Measurements from ENCODE around the gene PTAR1.

PTAR1 gene

DNA sequence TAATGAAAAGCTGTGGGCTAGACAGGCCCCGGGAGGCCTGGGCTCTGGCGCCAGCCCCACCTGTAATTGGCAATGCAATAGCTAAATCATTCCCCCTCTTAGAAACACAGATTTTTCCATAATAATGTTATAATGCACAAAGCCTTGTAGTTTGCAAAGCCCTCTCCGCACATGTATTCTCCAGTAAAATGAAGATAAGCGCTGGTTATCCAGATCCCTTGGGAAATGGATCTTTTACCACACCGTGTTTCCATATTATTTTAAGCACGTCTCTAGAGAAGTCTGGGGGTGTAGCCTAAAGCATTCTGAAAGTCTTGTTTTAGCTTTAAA, 86.5 kb downstream of the PTAR1 start:
- no peak overlapping the region for H3K27ac ChIP-seq (ENCODE audit: low read depth, low read length)
- H3K79me1 ChIP-seq (ENCODE audit: low read length) = peaks cover 2% of the 10 kb centered on the region
- H3K4ac ChIP-seq (ENCODE audit: low read depth, low read length) = no peak overlapping the region
- no CpG with 5 or more reads among the region's 6 CpGs for WGBS (ENCODE audit: extremely low coverage, insufficient coverage, insufficient read length)
- no peaks in the 10 kb centered on the region for H3K9me3 ChIP-seq (ENCODE audit: insufficient read depth, low read depth, low read length)
- no peak overlapping the region for H3K18ac ChIP-seq (ENCODE audit: low read length)
- no peak overlapping the region for H2BK120ac ChIP-seq (ENCODE audit: insufficient read depth, low read length, poor library complexity)
- no peaks in the 10 kb centered on the region for H3K36me3 ChIP-seq (ENCODE audit: control insufficient read depth in 1 of 2, insufficient read depth in 2 of 2, low read length in 2 of 2)
- H3K4me3 ChIP-seq (ENCODE audit: low read depth, low read length) = no peak overlapping the region
- no peak overlapping the region for H3K14ac ChIP-seq (ENCODE audit: low read length)
- H3K79me2 ChIP-seq (ENCODE audit: control insufficient read depth, insufficient read depth, low read length, poor library complexity) = no peaks in the 10 kb centered on the region
- no peak overlapping the region for H4K12ac ChIP-seq (ENCODE audit: low read depth, low read length)
- DNase-seq = no peak
- H2BK5ac ChIP-seq (ENCODE audit: low read depth, low read length, poor library complexity) = no peak overlapping the region
- no peak overlapping the region for H3K23ac ChIP-seq (ENCODE audit: low read length)
- no peak overlapping the region for H2AK5ac ChIP-seq (ENCODE audit: low read length)
- H3K4me1 ChIP-seq (ENCODE audit: control insufficient read depth in 1 of 2, insufficient read depth in 2 of 2, low read length in 2 of 2) = peaks cover 3 to 9% of the 10 kb centered on the region in 2 experiments
- H4K8ac ChIP-seq (ENCODE audit: low read depth, low read length) = no peak overlapping the region
- peaks cover 13% of the 10 kb centered on the region for H3K27me3 ChIP-seq (ENCODE audit: insufficient read depth, low read length)
- H4K91ac ChIP-seq (ENCODE audit: low read depth, low read length) = no peak overlapping the region
- peak overlapping the region; percentile 15 for H2AFZ ChIP-seq (ENCODE audit: insufficient read depth, low read length, poor library complexity)
- peak overlapping the region; percentile 98 for H3K4me2 ChIP-seq (ENCODE audit: low read length)
- H2BK12ac ChIP-seq (ENCODE audit: low read length) = no peak overlapping the region
- H3K9ac ChIP-seq (ENCODE audit: low read length) = no peak overlapping the region

GRCh38 chr9:69672596-69673310, 87.1 kb downstream of the PTAR1 start:
- peak; percentile 91 to 98 for DNase-seq
- H2BK5ac ChIP-seq (ENCODE audit: low read depth, low read length, poor library complexity) = no peak overlapping the region
- H4K8ac ChIP-seq (ENCODE audit: low read depth, low read length) = no peak overlapping the region
- H4K91ac ChIP-seq (ENCODE audit: low read depth, low read length) = no peak overlapping the region
- H3K23ac ChIP-seq (ENCODE audit: low read length) = no peak overlapping the region
- H2BK120ac ChIP-seq (ENCODE audit: insufficient read depth, low read length, poor library complexity) = no peak overlapping the region
- peak overlapping the region; percentile 14 for H3K9ac ChIP-seq (ENCODE audit: low read length)
- peaks cover 2% of the 10 kb centered on the region for H3K79me1 ChIP-seq (ENCODE audit: low read length)
- H3K36me3 ChIP-seq (ENCODE audit: control insufficient read depth in 1 of 2, insufficient read depth in 2 of 2, low read length in 2 of 2) = no peaks in the 10 kb centered on the region
- no peak overlapping the region for H4K12ac ChIP-seq (ENCODE audit: low read depth, low read length)
- no CpG with 5 or more reads among the region's 60 CpGs for WGBS (ENCODE audit: extremely low coverage, insufficient coverage, insufficient read length)
- H3K79me2 ChIP-seq (ENCODE audit: control insufficient read depth, insufficient read depth, low read length, poor library complexity) = no peaks in the 10 kb centered on the region
- H3K18ac ChIP-seq (ENCODE audit: low read length) = no peak overlapping the region
- peaks cover 3 to 9% of the 10 kb centered on the region in 2 experiments for H3K4me1 ChIP-seq (ENCODE audit: control insufficient read depth in 1 of 2, insufficient read depth in 2 of 2, low read length in 2 of 2)
- peak overlapping the region; percentile 71 for H3K4me3 ChIP-seq (ENCODE audit: low read depth, low read length)
- H3K27ac ChIP-seq (ENCODE audit: low read depth, low read length) = no peak overlapping the region
- peak overlapping the region; percentile 88 for H2AFZ ChIP-seq (ENCODE audit: insufficient read depth, low read length, poor library complexity)
- H3K9me3 ChIP-seq (ENCODE audit: insufficient read depth, low read depth, low read length) = no peaks in the 10 kb centered on the region
- H3K27me3 ChIP-seq (ENCODE audit: insufficient read depth, low read length) = peaks cover 13% of the 10 kb centered on the region
- H3K4me2 ChIP-seq (ENCODE audit: low read length) = peak overlapping the region; percentile 98
- no peak overlapping the region for H2BK12ac ChIP-seq (ENCODE audit: low read length)
- H3K4ac ChIP-seq (ENCODE audit: low read depth, low read length) = no peak overlapping the region
- H2AK5ac ChIP-seq (ENCODE audit: low read length) = no peak overlapping the region
- H3K14ac ChIP-seq (ENCODE audit: low read length) = no peak overlapping the region

DNA sequence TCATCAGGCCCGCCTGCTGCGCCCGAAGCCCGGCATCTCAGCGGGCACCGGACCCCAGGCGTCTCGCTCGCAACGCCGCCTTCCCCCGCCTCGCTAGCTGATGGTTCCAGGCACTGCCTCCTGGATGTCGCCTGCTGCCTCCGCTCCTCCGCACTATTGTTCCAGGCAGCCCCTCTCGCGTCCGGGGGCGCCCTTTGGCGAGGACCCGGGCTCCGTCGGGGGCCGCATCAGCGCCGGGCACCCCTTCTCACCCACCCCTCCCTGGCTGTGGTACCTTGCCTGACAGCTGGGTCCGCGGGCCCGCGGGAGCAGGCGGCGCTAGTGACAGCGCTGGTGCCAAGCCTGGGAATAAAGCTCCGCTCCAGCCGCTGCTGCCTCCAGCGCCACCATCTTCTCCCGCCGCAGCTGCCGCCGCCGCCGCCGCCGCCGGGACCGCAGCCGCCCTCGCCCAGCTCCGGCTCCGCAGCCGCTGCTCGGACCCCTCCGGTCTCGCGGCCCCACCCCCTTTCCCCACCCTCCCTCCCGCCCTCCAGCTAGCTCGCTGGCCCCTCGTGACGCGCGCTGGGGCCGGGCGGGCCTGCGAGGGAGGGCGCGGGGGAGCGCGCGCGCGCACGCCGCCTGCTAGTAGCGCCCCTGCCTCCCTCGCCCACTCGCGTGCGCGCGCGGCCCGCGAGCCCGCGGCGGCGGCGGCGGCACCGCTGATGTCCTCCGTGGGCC, 87.8 kb downstream of the PTAR1 start, which contains the start of gene APBA1:
APBA1 (minus strand) TSS at position 493 of the 717 bp plus-strand sequence.
- H3K4me3 ChIP-seq (ENCODE audit: low read depth, low read length) = peak within 1 kb of the TSS; percentile 71
- H3K36me3 ChIP-seq (ENCODE audit: control insufficient read depth in 1 of 2, insufficient read depth in 2 of 2, low read length in 2 of 2) = no peaks in the 10 kb centered on the region
- WGBS (ENCODE audit: extremely low coverage, insufficient coverage, insufficient read length) = no CpG with 5 or more reads among the region's 92 CpGs
- peaks cover 13% of the 10 kb centered on the region for H3K27me3 ChIP-seq (ENCODE audit: insufficient read depth, low read length)
- no peak within 1 kb of the TSS for H4K91ac ChIP-seq (ENCODE audit: low read depth, low read length)
- no peak within 1 kb of the TSS for H3K14ac ChIP-seq (ENCODE audit: low read length)
- no peak within 1 kb of the TSS for H2BK5ac ChIP-seq (ENCODE audit: low read depth, low read length, poor library complexity)
- no peak within 1 kb of the TSS for H2BK12ac ChIP-seq (ENCODE audit: low read length)
- H3K4me2 ChIP-seq (ENCODE audit: low read length) = peak within 1 kb of the TSS; percentile 98
- peak within 1 kb of the TSS; percentile 88 for H2AFZ ChIP-seq (ENCODE audit: insufficient read depth, low read length, poor library complexity)
- H4K12ac ChIP-seq (ENCODE audit: low read depth, low read length) = no peak within 1 kb of the TSS
- peak; percentile 10 to 60 for DNase-seq
- H2BK120ac ChIP-seq (ENCODE audit: insufficient read depth, low read length, poor library complexity) = no peak within 1 kb of the TSS
- no peak within 1 kb of the TSS for H4K8ac ChIP-seq (ENCODE audit: low read depth, low read length)
- H3K23ac ChIP-seq (ENCODE audit: low read length) = peak within 1 kb of the TSS; percentile 60
- H3K9me3 ChIP-seq (ENCODE audit: insufficient read depth, low read depth, low read length) = no peaks in the 10 kb centered on the region
- no peak within 1 kb of the TSS for H2AK5ac ChIP-seq (ENCODE audit: low read length)
- peak within 1 kb of the TSS; percentile 14 for H3K9ac ChIP-seq (ENCODE audit: low read length)
- H3K4ac ChIP-seq (ENCODE audit: low read depth, low read length) = no peak within 1 kb of the TSS
- no peaks in the 10 kb centered on the region for H3K79me2 ChIP-seq (ENCODE audit: control insufficient read depth, insufficient read depth, low read length, poor library complexity)
- peaks cover 2% of the 10 kb centered on the region for H3K79me1 ChIP-seq (ENCODE audit: low read length)
- no peak within 1 kb of the TSS for H3K18ac ChIP-seq (ENCODE audit: low read length)
- H3K4me1 ChIP-seq (ENCODE audit: control insufficient read depth in 1 of 2, insufficient read depth in 2 of 2, low read length in 2 of 2) = peaks cover 3 to 9% of the 10 kb centered on the region in 2 experiments
- no peak within 1 kb of the TSS for H3K27ac ChIP-seq (ENCODE audit: low read depth, low read length)

DNA sequence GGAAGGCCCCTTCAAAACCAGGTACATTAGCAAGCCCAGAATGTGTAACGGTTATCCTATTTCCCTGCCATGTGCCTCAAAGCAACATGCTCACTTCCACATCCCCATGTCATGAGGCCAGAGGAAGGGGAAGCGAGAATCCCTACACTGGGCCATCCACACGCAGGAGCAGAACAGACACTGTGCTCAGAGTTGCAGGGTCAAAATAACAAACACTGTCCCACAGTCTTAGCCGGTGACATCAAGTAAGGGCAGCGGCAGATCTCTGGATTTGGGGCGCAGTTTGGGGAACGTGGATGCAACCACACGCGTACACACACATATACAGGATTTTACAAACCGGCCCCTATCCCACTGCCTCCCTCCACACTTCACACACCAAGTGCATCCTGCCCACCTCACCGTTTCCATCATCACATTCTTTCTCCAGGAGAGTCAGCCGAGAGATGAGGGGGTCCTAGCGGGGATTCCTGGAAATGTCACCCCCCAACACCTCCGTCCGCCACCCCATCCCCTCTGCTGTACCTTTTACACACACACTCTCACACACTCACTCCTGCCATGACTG, 88.4 kb downstream of the PTAR1 start:
- no CpG with 5 or more reads among the region's 15 CpGs for WGBS (ENCODE audit: extremely low coverage, insufficient coverage, insufficient read length)
- H2BK12ac ChIP-seq (ENCODE audit: low read length) = no peak overlapping the region
- peak overlapping the region; percentile 71 for H3K4me3 ChIP-seq (ENCODE audit: low read depth, low read length)
- no peak overlapping the region for H2BK5ac ChIP-seq (ENCODE audit: low read depth, low read length, poor library complexity)
- peaks cover 13% of the 10 kb centered on the region for H3K27me3 ChIP-seq (ENCODE audit: insufficient read depth, low read length)
- peak overlapping the region; percentile 98 for H3K4me2 ChIP-seq (ENCODE audit: low read length)
- no peak overlapping the region for H4K8ac ChIP-seq (ENCODE audit: low read depth, low read length)
- H3K9me3 ChIP-seq (ENCODE audit: insufficient read depth, low read depth, low read length) = no peaks in the 10 kb centered on the region
- no peak overlapping the region for H3K9ac ChIP-seq (ENCODE audit: low read length)
- no peak overlapping the region for H2AK5ac ChIP-seq (ENCODE audit: low read length)
- no peaks in the 10 kb centered on the region for H3K79me2 ChIP-seq (ENCODE audit: control insufficient read depth, insufficient read depth, low read length, poor library complexity)
- H3K18ac ChIP-seq (ENCODE audit: low read length) = no peak overlapping the region
- DNase-seq = no peak
- peaks cover 2% of the 10 kb centered on the region for H3K79me1 ChIP-seq (ENCODE audit: low read length)
- H3K36me3 ChIP-seq (ENCODE audit: control insufficient read depth in 1 of 2, insufficient read depth in 2 of 2, low read length in 2 of 2) = no peaks in the 10 kb centered on the region
- H2AFZ ChIP-seq (ENCODE audit: insufficient read depth, low read length, poor library complexity) = no peak overlapping the region
- H4K91ac ChIP-seq (ENCODE audit: low read depth, low read length) = no peak overlapping the region
- peak overlapping the region; percentile 60 for H3K23ac ChIP-seq (ENCODE audit: low read length)
- H3K14ac ChIP-seq (ENCODE audit: low read length) = no peak overlapping the region
- no peak overlapping the region for H3K27ac ChIP-seq (ENCODE audit: low read depth, low read length)
- H3K4me1 ChIP-seq (ENCODE audit: control insufficient read depth in 1 of 2, insufficient read depth in 2 of 2, low read length in 2 of 2) = peaks cover 3 to 9% of the 10 kb centered on the region in 2 experiments
- H4K12ac ChIP-seq (ENCODE audit: low read depth, low read length) = no peak overlapping the region
- H3K4ac ChIP-seq (ENCODE audit: low read depth, low read length) = no peak overlapping the region
- no peak overlapping the region for H2BK120ac ChIP-seq (ENCODE audit: insufficient read depth, low read length, poor library complexity)
